T-helper 2 cell treated with Interferon-gamma antibody and Interleukin-4, amounts not matched to agents 5 μg/mL and 100 μg/mL, for 36 hours (primary cell): ENCODE measurements around the gene HMX1.
A peak's percentile ranks its signal among the peaks of the same experiment; 100 is the strongest.

Experiments
- DNase-seq: peaks from one replicate; pipeline ENCODE4 v3.0.0; 2021; ENCODE audit warnings: low spot score
- H3K27ac Mint-ChIP-seq: one replicate; pipeline ENCODE4 v1.8.0; 2021; ENCODE audit warnings: mild to moderate bottlenecking, mixed read lengths
- H3K27me3 Mint-ChIP-seq: one replicate; pipeline ENCODE4 v1.8.0; 2021; ENCODE audit warnings: low read depth, mixed read lengths
- H3K36me3 Mint-ChIP-seq: one replicate; pipeline ENCODE4 v1.8.0; 2021; ENCODE audit warnings: low read depth, mixed read lengths
- H3K4me1 Mint-ChIP-seq: one replicate; pipeline ENCODE4 v1.8.0; 2021; ENCODE audit warnings: low read depth, mixed read lengths
- H3K4me3 Mint-ChIP-seq: one replicate; pipeline ENCODE4 v1.8.0; 2022; ENCODE audit warnings: mild to moderate bottlenecking, moderate library complexity, mixed read lengths
- H3K9me3 Mint-ChIP-seq: one replicate; pipeline ENCODE4 v1.8.0; 2021; ENCODE audit warnings: mixed read lengths

HMX1 gene

GRCh38 chr4:8856835-8857621 is 14.6 kb downstream of the HMX1 start:
- H3K27ac Mint-ChIP-seq = no peak overlapping the region
- peaks cover 1% of the 10 kb centered on the region for H3K36me3 Mint-ChIP-seq
- no peak overlapping the region for H3K4me3 Mint-ChIP-seq
- DNase-seq = no peak
- peaks cover 61% of the 10 kb centered on the region for H3K27me3 Mint-ChIP-seq
- H3K9me3 Mint-ChIP-seq = no peaks in the 10 kb centered on the region
- H3K4me1 Mint-ChIP-seq = peaks cover 9% of the 10 kb centered on the region

GRCh38 chr4:8855818-8856245 is 15.8 kb downstream of the HMX1 start:
- no peak for DNase-seq
- H3K9me3 Mint-ChIP-seq = no peaks in the 10 kb centered on the region
- H3K4me3 Mint-ChIP-seq = peak overlapping the region; percentile 47
- peaks cover 1% of the 10 kb centered on the region for H3K36me3 Mint-ChIP-seq
- H3K27ac Mint-ChIP-seq = no peak overlapping the region
- peaks cover 58% of the 10 kb centered on the region for H3K27me3 Mint-ChIP-seq
- H3K4me1 Mint-ChIP-seq = peaks cover 9% of the 10 kb centered on the region

DNA sequence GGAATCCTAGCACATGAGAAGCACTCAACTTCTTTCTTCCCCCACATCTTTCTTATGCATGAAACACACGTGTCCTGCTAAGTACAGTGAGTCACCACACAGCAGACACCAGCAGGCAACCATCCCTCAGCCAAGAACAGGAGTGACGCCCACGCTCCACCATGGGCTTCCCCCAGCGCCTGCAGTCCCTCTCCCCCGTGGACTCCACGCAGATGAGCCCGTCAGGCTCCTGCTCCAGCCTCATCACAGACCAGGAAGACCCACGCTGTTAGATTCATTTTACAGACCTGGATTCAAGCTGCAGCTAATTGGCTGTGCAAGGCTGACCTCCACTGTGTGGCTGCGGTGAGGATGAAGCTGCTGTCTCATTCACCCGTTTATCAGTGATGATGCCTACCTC is 16.7 kb downstream of the HMX1 start:
- Mint-ChIP-seq H3K36me3 (peaks cover 1% of the 10 kb centered on the region), H3K9me3 (no peaks in the 10 kb centered on the region), H3K4me3 (no peak overlapping the region), H3K4me1 (peaks cover 7% of the 10 kb centered on the region), H3K27me3 (peaks cover 52% of the 10 kb centered on the region), H3K27ac (no peak overlapping the region)
- DNase-seq = no peak

DNA sequence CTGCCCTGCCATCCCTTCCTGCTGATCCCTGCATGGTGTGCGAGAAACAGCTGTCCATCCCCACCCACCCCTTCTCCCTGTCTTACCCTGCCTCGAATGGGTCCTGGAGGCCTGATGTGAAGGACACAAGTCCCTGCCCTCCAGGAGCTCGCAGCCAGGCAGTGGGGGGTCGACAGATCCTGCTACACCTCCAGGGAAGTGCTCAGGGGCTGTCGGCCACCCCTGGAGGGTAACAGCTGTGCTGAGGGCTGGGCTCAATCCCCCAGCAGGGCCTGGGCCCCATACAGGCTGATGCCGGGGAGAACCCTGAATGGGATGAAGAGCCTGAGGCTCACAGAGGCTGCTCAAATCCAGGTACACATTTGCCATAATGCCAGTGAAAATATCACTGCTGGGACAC is 17.6 kb downstream of the HMX1 start:
- Mint-ChIP-seq H3K4me3 (no peak overlapping the region), H3K4me1 (peaks cover 7% of the 10 kb centered on the region), H3K36me3 (peaks cover 1% of the 10 kb centered on the region), H3K9me3 (no peaks in the 10 kb centered on the region), H3K27ac (no peak overlapping the region), H3K27me3 (peaks cover 44% of the 10 kb centered on the region)
- no peak for DNase-seq

DNA sequence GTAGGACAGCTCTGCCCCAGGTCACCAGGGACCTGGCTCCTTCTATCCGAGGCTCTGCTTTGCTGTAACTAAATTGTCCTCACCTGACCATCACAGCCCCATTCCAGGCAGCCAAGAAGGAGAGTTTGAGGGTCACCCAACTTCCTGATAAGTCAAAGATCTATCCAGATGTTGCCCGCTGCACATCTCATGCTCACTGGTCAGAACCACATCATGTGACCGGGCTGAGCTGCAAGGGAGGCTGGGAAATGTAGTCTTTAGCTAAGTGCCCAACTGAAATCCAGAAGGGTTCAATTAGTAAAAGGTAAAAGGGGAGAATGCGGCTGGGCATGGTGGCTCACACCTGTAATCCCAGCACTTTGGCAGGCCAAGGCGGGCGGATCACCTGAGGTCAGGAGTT is 18.4 kb downstream of the HMX1 start:
- no peak for DNase-seq
- H3K36me3 Mint-ChIP-seq = peaks cover 1% of the 10 kb centered on the region
- no peaks in the 10 kb centered on the region for H3K9me3 Mint-ChIP-seq
- H3K27me3 Mint-ChIP-seq = peaks cover 38% of the 10 kb centered on the region
- no peak overlapping the region for H3K27ac Mint-ChIP-seq
- H3K4me1 Mint-ChIP-seq = peaks cover 7% of the 10 kb centered on the region
- no peak overlapping the region for H3K4me3 Mint-ChIP-seq

DNA sequence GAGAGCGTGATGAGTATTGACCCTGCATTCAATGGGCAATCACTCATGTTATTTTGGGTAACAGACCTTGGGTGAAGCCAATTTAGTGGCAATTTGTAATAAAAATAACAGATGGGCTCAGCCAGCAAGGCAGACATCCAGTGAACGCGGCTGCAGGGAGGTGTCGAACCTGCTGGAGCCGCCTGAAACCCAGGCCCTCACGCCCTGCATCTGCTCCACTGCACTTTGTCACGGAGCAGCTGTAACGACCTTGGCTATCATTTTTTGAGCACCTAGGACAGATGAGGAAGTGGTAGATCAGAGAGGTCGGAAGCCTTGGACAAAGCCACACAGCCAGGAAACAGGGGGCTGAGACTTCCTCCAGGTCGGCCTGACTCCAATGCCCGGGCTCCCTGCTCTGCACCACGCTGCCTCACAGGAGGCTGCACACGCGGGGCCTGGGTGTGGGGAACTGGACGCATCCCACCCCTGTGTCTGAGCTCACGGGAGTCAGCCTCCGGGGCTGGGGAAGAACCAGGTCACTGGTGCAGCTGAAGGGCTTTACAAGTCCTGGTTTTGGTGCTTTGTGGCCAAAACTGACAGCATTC is 19.4 kb downstream of the HMX1 start:
- no peaks in the 10 kb centered on the region for H3K9me3 Mint-ChIP-seq
- no peak for DNase-seq
- no peak overlapping the region for H3K4me3 Mint-ChIP-seq
- H3K27me3 Mint-ChIP-seq = peaks cover 30% of the 10 kb centered on the region
- peaks cover 6% of the 10 kb centered on the region for H3K4me1 Mint-ChIP-seq
- peaks cover 1% of the 10 kb centered on the region for H3K36me3 Mint-ChIP-seq
- no peak overlapping the region for H3K27ac Mint-ChIP-seq

DNA sequence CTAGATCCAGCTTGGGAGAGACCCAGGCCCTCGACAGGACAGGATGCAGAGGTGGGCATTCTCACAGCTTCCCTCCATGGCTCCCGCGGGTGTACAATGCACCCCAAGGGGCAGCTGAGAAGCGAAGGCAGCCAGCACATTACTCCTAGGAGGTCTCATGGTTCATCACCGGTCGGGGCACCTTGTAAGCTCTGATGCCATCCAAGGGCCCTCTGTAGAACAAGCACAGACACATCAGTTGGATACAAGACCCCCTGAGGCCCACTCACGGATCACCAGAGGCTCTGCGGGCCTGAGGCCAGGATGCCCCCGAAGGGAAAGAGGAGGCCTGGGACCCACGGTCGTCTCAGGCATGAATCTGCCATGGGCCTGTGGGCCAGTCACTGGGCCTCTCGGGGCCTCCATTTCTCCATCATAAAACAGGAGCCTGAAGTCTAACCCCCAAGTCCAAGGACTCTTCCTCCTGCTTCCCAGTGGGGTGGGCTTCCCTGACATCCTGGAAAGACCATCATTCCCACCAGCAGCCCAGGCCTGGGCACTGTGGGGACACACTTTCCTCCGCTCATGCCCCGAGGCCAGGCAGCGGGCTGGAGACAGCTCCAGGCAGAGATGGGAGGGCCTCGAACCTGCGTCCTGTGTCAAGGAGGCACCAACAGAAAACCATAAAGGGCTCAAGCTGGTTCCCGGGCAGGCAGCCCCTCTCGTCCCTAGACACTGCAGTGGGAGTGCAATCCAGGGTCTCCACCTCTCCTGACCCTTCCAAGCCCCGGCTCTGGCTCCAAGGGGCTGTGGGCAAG is 20.1 kb downstream of the HMX1 start:
- Mint-ChIP-seq H3K9me3 (no peaks in the 10 kb centered on the region), H3K27ac (no peak overlapping the region), H3K4me3 (no peak overlapping the region), H3K27me3 (peaks cover 26% of the 10 kb centered on the region), H3K36me3 (no peaks in the 10 kb centered on the region), H3K4me1 (peaks cover 4% of the 10 kb centered on the region)
- no peak for DNase-seq

DNA sequence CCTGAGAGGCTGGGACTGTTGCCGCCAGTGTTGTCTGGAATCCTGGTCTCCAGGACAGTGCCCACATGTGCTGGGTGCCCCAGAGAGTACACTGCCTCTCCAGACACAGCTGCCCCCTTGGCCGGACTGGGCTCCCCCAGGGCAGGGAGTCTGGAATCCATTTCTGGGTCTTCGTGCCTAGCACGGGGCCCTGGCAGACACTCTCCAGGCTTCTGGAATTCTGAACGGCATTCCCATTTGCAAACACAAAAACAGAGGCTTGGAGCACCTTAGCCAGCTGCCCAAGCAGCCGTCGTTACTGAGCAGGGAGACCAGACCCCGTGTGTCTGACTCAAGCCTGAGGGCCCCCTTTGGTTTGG is 20.8 kb downstream of the HMX1 start:
- no peak overlapping the region for H3K4me3 Mint-ChIP-seq
- H3K4me1 Mint-ChIP-seq = no peaks in the 10 kb centered on the region
- no peak overlapping the region for H3K27ac Mint-ChIP-seq
- no peaks in the 10 kb centered on the region for H3K9me3 Mint-ChIP-seq
- peaks cover 19% of the 10 kb centered on the region for H3K27me3 Mint-ChIP-seq
- no peaks in the 10 kb centered on the region for H3K36me3 Mint-ChIP-seq
- no peak for DNase-seq

DNA sequence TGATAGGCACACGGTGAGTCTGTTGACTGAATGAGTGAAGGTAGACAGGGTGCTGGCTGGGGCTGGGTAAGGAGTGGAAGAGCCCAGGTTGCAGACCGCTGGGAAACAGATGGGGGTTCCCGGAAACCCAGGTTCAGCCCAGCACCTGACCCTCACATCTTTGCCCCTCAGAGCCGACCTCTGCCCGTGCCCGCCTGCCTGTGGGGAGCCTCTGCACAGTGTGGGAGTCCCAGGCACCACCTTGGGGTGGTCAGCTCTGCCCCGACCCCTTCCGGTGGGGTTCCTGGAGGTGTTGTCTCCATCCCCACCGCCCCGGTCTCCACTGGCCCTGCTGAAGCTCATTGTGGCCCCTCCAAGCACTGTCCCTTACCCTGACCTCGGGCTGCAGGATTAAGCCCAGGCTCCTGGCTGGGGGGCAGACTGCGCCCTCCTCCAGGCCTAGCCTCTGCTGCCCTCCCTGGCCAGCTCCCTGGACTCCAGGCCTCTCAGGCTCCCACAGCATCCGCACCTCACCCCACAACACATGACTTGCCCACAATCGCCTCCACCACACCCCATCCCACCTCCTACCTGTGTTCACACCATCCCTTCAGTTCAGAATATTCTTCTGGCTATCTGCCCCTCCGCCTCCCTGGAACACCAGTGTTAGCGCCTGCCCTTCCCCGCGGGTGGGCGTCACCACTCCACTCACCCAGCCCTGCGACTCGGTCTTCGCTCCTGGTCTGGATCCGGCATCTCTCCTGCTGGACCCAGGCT is 21.4 kb downstream of the HMX1 start:
- Mint-ChIP-seq H3K4me3 (no peak overlapping the region), H3K9me3 (no peaks in the 10 kb centered on the region), H3K27me3 (peaks cover 13% of the 10 kb centered on the region), H3K4me1 (no peaks in the 10 kb centered on the region), H3K27ac (no peak overlapping the region), H3K36me3 (no peaks in the 10 kb centered on the region)
- DNase-seq = no peak

- DNase-seq = no peak
- no peak overlapping the region for H3K4me3 Mint-ChIP-seq
- H3K27ac Mint-ChIP-seq = no peak overlapping the region
- H3K9me3 Mint-ChIP-seq = no peaks in the 10 kb centered on the region
- H3K4me1 Mint-ChIP-seq = no peaks in the 10 kb centered on the region
- no peaks in the 10 kb centered on the region for H3K36me3 Mint-ChIP-seq
- H3K27me3 Mint-ChIP-seq = peaks cover 5% of the 10 kb centered on the region
Measured at GRCh38 chr4:8849266-8850073, 22.2 kb downstream of the HMX1 start.

DNA sequence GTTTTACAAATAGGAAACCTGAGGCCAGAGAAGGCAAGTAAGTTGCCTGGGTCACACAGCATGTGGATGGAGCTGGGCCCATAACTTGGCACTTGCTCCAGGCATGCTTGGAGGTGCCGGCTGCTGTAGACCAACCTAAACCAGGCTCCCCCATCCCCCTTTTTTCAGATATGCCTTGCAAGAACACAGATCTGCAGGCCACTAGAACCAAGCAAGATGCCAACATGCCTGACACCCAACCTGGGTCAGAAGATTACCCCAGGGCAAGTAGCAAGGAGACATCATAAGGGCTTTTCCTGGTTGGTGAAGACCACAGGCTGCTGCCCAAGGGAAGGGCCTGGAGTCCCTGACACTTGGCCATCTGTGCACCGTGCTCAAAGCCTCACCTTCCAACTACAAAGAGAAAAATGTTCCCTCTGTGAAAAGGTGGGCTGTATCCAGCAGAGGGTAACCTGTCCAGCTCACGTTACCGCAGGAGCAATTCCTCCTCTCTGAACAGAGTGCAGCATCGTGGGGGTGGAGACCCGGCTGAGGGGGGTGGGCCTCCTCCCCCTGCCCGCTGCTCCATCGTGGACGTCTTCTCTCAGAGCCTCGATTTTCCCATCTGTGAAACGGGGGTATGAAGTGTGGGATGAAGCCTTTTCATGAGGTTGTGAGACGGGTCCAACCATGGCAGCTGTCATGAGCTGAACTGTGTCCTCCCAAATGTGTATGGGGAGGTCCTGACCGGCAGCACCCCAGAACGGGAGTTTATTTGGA is 23.0 kb downstream of the HMX1 start:
- Mint-ChIP-seq H3K4me1 (no peaks in the 10 kb centered on the region), H3K27me3 (peaks cover 3% of the 10 kb centered on the region), H3K36me3 (no peaks in the 10 kb centered on the region), H3K9me3 (no peaks in the 10 kb centered on the region), H3K4me3 (no peak overlapping the region), H3K27ac (no peak overlapping the region)
- DNase-seq = no peak

DNA sequence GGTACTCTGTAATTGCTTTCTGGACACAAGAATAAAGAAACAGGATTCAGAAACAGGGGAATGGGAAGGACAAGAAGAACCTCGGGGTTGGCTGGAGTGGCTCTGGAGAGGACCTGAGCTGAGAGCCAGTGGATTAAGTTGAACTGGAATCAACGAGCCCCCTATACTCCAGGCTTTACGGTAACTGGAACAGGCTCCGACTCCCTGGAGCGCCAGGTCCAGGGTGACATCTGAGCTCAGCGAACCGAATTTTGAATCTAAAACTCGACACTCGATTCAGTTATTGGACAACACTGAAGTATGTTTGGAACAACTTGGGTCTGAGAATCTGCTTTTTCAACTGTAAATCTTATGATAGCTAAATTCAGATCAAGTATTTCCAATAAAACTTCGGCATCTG is 23.9 kb downstream of the HMX1 start:
- Mint-ChIP-seq H3K4me1 (no peaks in the 10 kb centered on the region), H3K4me3 (no peak overlapping the region), H3K36me3 (no peaks in the 10 kb centered on the region)

GRCh38 chr4:8847331-8847730 is 24.3 kb downstream of the HMX1 start:
- no peaks in the 10 kb centered on the region for H3K27me3 Mint-ChIP-seq
- DNase-seq = no peak
- no peaks in the 10 kb centered on the region for H3K4me1 Mint-ChIP-seq
- no peaks in the 10 kb centered on the region for H3K9me3 Mint-ChIP-seq
- H3K4me3 Mint-ChIP-seq = no peak overlapping the region
- H3K27ac Mint-ChIP-seq = no peak overlapping the region
- no peaks in the 10 kb centered on the region for H3K36me3 Mint-ChIP-seq

More for the DNA sequence above, 23.9 kb downstream of the HMX1 start:
- Mint-ChIP-seq H3K27ac (no peak overlapping the region), H3K9me3 (no peaks in the 10 kb centered on the region), H3K27me3 (no peaks in the 10 kb centered on the region)
- no peak for DNase-seq
